Gastroesophageal sphincter (tissue), 4 donors: ENCODE measurements around the gene DCPS. TPM values are rescaled to one million over a fixed set of nuclear protein-coding genes. Genes with fewer than 3 reads are reported as not detected.
"Not testable (repeated sequence)": the region's sequence is repeated elsewhere in the genome, so short reads cannot be mapped to it uniquely, and the experiment has no call there.

Source experiments
- ATAC-seq: fragments of 150-250 bp; one replicate; pipeline ENCODE4 v1.9.1; 2016; ENCODE audit warnings: mild to moderate bottlenecking, moderate library complexity
- H3K27ac ChIP-seq, 4 donors: fragments of 200-600 bp; sonication (generic) in 3 of 4; 1 replicate in 3 of 4; 2 replicates in 1 of 4; pipeline ENCODE4 v1.5.1; 2016 to 2019
- H3K27me3 ChIP-seq: fragments of 200-600 bp; sonication (generic); one replicate; pipeline ENCODE4 v1.5.1; 2019
- H3K36me3 ChIP-seq, 2 donors: fragments of 200-600 bp; sonication (generic); one replicate each; pipeline ENCODE4 v1.5.1; 2019; ENCODE audit warnings: control low read depth in 1 of 2
- H3K4me1 ChIP-seq, 3 donors: fragments of 200-600 bp; sonication (generic); 1 replicate in 2 of 3; 2 replicates in 1 of 3; pipeline ENCODE4 v1.5.1; 2016 to 2019; ENCODE audit warnings: control low read depth in 2 of 3
- H3K4me3 ChIP-seq, 2 donors: fragments of 200-600 bp; sonication (generic); one replicate each; pipeline ENCODE4 v1.5.1; 2019; ENCODE audit warnings: mild to moderate bottlenecking in 1 of 2, moderate library complexity in 1 of 2
- H3K9me3 ChIP-seq, 3 donors: fragments of 200-600 bp; sonication (generic); one replicate each; pipeline ENCODE4 v1.5.1; 2017 to 2019; ENCODE audit warnings: control low read depth in 2 of 3
- EP300 ChIP-seq: sonication (generic); formaldehyde crosslinking; IDR thresholded peaks from one replicate; pipeline ENCODE4 v1.6.1; 2017; ENCODE audit warnings: antibody characterized with exemption, mild to moderate bottlenecking
- POLR2A ChIP-seq, 2 donors: fragments of 450-650 bp; IDR thresholded peaks; one replicate each; pipeline ENCODE4 v1.6.1; 2017; ENCODE audit warnings: antibody characterized with exemption in 2 of 2, mild to moderate bottlenecking in 2 of 2, moderate library complexity in 1 of 2
- POLR2AphosphoS5 ChIP-seq: sonication (generic); formaldehyde crosslinking; IDR thresholded peaks from one replicate; pipeline ENCODE4 v1.6.1; 2017; ENCODE audit warnings: antibody characterized with exemption
- WGBS, 2 donors: methylation state at CpG; one replicate each; pipeline ENCODE4 v1.1.5; 2018; ENCODE audit warnings: low coverage in 1 of 2; 5-methylcytosine and 5-hydroxymethylcytosine counted together
- total RNA-seq, 4 donors: library from RNA; depleted of rRNA; stranded (reverse); fragments of >200 nt; gene quantifications; one replicate each; pipeline ENCODE4 v1.1.0, GENCODE V29; 2016
- TF ChIP-seq, protein P1 (sequence below), 4 experiments: fragments of 200-600 bp in 2 of 4; fragments of 450-650 bp in 2 of 4; sonication (generic) in 1 of 4; IDR thresholded peaks; one replicate each; pipeline ENCODE4 v1.5.1; 2017 to 2019; ENCODE audit warnings: antibody characterized with exemption in 4 of 4, mild to moderate bottlenecking in 2 of 4, moderate library complexity in 2 of 4

The DCPS gene
- total RNA-seq, 4 donors from 2014 or later = 11.8 to 20.6 (median 15.9) TPM

DNA sequence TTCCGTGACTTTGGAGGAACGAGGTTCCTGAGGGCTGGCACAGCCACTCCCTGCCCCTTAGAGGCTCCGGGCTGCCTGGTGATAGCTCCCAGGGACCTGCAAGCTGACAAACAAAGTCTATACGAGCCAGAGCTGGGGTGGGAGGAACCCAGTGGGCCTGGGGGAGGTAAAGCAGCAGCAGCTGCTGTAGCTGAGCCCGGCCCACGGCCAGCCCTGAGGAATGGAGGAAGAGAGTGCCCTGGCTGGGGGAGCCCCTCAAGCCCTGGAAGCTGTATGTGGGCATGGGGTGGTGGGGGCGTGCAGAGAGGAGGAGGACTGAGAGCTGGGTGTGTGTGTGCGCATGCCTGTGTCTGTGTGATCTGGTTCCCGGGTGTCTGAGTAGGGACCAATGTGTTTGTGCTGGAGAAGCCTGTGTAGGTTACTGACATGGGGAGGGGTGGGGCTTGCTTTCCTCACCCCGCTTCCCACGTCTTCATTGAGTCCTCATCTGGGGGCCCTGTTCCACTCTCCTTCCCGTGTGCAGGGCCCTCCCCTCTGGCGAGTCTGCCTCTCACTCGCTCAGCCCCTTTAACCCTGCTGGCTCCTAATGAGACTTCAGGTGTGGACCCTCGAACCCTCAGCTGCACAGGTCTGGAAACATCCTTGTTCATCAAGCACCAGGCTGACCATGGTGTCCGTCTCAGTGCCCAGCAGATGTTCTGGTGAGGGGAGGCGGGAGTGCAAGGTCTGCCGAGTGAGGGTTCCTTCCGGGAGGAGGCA is 62.4 kb downstream of the DCPS start:
- H3K27me3 ChIP-seq = no peaks in the 10 kb centered on the region
- H3K9me3 ChIP-seq = no peaks in the 10 kb centered on the region
- no peaks in the 10 kb centered on the region for H3K36me3 ChIP-seq
- H3K4me1 ChIP-seq = peaks cover 0 to 43% (median 11%) of the 10 kb centered on the region in 3 donors
- 70% methylated on average over 2 of the region's 19 CpGs; no CpG with 5 or more reads in 1 of the 2 donors for WGBS, 2 donors
- no peak overlapping the region for H3K4me3 ChIP-seq
- TF ChIP-seq POLR2A (IDR thresholded peaks at IDR 0.05) (no peak), EP300 (no peak), POLR2AphosphoS5 (no peak)
- TF ChIP-seq, protein P1, sequence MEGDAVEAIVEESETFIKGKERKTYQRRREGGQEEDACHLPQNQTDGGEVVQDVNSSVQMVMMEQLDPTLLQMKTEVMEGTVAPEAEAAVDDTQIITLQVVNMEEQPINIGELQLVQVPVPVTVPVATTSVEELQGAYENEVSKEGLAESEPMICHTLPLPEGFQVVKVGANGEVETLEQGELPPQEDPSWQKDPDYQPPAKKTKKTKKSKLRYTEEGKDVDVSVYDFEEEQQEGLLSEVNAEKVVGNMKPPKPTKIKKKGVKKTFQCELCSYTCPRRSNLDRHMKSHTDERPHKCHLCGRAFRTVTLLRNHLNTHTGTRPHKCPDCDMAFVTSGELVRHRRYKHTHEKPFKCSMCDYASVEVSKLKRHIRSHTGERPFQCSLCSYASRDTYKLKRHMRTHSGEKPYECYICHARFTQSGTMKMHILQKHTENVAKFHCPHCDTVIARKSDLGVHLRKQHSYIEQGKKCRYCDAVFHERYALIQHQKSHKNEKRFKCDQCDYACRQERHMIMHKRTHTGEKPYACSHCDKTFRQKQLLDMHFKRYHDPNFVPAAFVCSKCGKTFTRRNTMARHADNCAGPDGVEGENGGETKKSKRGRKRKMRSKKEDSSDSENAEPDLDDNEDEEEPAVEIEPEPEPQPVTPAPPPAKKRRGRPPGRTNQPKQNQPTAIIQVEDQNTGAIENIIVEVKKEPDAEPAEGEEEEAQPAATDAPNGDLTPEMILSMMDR (IDR thresholded peaks at IDR 0.05) = no peak
- ATAC-seq = no peak
- peak overlapping the region in 1 of 4 donors; percentile 56 for H3K27ac ChIP-seq

DNA sequence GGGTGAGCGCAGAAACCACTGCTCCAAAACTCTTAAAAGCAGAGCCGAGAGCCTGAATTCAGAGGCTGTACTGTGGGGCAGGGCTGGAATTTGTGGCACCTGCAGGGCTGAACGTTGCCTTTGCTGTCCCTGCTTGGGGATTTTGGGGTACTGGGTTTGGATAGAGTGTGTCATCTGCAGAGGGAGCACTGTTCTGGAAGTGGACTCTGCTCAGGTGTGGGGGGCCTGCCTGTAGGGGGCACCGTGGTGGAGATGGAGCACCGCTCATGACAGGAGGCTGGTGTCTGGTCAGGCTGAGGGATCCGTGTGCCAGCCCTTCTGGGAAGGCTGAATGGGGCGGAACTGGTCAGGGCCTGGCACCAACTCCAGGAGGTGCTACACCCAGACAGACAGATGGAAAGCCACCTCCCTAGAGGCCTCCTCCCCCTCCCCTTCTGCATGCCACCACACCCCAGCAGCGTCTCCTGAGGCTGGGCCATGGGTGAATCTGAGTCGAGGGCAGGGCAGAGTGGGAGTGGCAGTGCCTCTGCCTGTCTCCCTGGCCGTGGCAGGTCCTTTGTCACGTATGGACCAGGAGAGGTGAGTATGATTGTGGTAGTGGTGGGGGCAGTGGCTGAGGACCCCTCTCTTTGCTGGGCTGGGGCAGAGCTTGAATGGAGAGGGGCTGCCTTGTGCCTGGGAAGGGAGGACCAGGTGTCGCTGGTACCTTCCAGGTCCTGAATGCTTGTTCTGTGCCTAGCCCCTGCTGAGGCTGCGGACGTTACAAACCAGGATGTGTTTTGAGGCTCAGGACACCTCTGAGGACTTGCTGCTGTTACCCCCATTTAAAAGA is 63.2 kb downstream of the DCPS start:
- H3K4me3 ChIP-seq, H3K27me3 ChIP-seq, H3K36me3 ChIP-seq, H3K9me3 ChIP-seq, ATAC-seq: not testable (repeated sequence)
- Histone ChIP-seq H3K27ac (peak overlapping the region in 1 of 4 donors; percentile 56), H3K4me1 (peaks cover 0 to 43% (median 11%) of the 10 kb centered on the region in 3 donors)
- whole genome bisulfite sequencing, 2 donors = 69% methylated on average over 4 of the region's 14 CpGs; no CpG with 5 or more reads in 1 of the 2 donors

DNA sequence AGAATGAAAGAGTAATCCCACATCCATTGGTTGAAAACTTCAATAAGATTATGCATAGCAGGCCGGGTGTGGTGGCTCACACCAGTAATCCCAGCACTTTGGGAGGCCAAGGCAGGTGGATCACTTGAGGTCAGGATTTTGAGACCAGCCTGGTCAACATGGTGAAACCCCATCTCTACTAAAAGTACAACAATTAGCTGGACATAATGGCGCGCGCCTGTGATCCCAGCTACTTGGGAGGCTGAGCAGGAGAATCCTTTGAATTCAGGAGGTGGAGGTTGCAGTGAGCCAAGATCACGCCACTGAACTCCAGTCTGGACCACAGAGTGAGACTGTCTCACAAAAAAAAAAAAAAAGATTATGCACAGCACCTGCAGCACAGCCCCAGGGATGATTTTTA is 63.9 kb downstream of the DCPS start:
- not testable (repeated sequence) for ATAC-seq, H3K27ac ChIP-seq, H3K4me3 ChIP-seq, H3K27me3 ChIP-seq, H3K9me3 ChIP-seq, H3K36me3 ChIP-seq
- WGBS, 2 donors = no CpG with 5 or more reads among the region's 5 CpGs
- peaks cover 0 to 39% (median 9%) of the 10 kb centered on the region in 3 donors for H3K4me1 ChIP-seq

DNA sequence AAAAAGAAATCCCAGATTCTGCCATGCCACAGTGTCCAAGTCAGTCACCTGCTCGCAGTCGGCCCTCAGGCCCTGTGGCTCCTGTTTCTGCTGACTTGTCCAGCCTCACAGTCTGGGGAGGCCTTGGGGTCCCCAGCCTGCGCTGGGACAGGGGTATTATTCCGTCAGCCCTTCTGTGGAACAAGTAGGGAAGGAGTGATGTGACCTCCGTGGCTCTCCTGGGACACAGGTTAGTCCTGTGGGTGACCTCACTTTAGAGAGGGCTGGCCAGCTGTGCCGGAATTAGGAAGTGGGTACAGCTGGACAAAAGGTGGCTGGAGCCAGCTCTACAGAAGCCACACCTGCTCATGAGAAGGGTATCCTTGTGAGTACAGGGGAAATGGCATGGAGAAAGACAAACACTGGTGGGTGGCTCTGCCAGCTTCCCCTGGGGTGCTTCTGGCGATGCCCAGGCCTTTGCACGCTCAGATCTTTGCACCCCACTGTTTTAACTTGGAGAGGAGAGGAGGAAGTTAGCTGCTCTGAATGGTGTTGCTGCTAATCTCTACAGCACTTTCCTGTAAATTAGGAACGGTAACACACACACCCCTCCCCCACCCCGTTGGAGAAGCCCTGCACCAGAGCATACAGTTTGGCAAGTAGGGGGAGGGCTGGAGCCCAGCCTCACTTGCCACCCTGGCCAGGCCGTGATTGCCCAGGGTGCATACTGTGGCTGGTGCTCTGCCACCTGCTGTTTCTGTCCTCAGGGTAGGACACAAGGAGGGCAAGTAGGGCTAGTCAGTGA is 64.7 kb downstream of the DCPS start:
- not testable (repeated sequence) for H3K4me3 ChIP-seq, H3K27ac ChIP-seq, H3K27me3 ChIP-seq, H3K36me3 ChIP-seq, ATAC-seq, H3K9me3 ChIP-seq
- 60 to 100% methylated on average over 1 to 2 of the region's 11 CpGs for WGBS, 2 donors
- peaks cover 0 to 39% (median 3%) of the 10 kb centered on the region in 3 donors for H3K4me1 ChIP-seq

DNA sequence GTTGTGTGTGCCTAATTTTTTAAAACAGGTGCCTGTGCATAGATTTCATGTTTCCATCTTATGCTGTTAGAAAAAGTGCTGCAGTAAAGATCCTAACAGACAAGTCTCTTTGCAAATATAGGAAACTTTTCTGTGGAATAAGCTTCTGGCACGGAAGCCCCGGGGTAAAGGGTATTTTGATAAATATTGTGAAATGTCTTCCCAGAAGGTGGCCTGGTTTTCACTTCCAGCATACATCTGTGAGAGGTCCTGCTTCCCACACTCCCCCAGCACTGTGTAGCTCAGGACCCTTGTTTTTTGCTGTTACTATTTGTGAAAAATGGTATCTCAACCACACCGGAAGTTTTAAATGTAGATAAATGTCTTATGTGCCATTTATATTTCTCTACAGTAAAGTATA is 66.2 kb downstream of the DCPS start:
- Histone ChIP-seq H3K27me3 (no peaks in the 10 kb centered on the region), H3K4me3 (no peak overlapping the region), H3K9me3 (no peaks in the 10 kb centered on the region), H3K27ac (no peak overlapping the region), H3K36me3 (no peaks in the 10 kb centered on the region), H3K4me1 (peaks cover 0 to 40% (median 0%) of the 10 kb centered on the region in 3 donors)
- ATAC-seq = no peak
- TF ChIP-seq EP300 = no peak
- no peak for TF ChIP-seq POLR2AphosphoS5
- TF ChIP-seq, protein P1 (IDR thresholded peaks at IDR 0.05) = no peak
- TF ChIP-seq POLR2A (IDR thresholded peaks at IDR 0.05) = no peak
- 82 to 83% methylated on average over 3 of the region's 3 CpGs for WGBS, 2 donors

DNA sequence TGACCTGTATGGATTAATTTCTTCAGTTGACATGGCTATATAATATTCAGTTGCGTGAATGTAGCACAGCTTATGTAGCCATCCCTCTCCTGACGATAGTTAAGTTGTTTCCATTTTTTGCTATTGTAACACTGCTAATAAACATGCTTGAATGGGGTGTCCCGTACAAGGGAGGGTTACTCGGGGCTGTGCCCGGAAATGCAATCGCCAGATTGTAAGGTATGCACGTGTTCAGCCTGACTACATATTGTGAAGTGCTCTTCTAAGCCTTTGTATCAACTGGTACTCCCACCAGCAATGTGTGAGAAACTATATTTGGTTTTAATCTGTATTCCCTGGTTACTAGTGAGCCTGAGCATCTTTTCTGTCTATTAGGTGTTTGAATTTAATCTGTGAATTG is 67.7 kb downstream of the DCPS start:
- no peak overlapping the region for H3K27ac ChIP-seq

DNA sequence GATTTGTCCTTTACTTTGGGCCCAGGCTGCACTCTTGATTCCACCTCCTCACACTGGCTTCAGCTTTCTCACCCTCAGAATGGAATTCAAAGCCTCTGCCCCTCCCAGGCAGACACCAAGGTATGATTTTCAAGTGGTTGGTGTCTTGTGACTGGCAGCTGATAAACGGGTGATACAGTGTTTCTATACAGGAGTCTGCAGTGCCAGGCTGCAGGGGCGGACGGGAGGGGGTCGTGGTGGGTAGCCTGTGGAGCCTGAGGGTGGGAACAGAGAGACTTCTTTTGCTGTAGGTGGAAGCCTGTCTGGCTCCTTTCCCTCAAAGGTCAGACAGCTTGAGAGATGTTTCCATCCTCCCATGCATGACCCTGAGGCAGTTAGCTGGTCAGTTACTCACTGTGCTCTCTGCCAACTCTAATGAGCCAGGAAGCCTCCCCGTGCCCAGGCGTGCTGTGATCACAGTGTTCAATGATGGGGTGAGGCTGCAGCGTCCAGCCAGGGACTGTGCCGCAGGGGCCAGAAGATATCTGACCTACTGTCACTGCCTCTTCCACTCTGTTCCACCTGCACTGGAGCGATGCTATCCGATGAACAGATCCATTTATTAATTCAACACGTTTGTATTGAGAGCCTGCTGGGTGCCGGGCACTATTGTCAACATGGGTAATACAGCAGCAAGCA is 69.7 kb downstream of the DCPS start:
- H3K27me3 ChIP-seq, H3K36me3 ChIP-seq, H3K4me3 ChIP-seq, H3K9me3 ChIP-seq, H3K27ac ChIP-seq: not testable (repeated sequence)
- H3K4me1 ChIP-seq = peaks cover 0 to 33% (median 0%) of the 10 kb centered on the region in 3 donors
- peak; percentile 23 for ATAC-seq
- 11 to 80% methylated on average over 1 to 3 of the region's 12 CpGs for WGBS, 2 donors

More for the DNA sequence above, 67.7 kb downstream of the DCPS start:
- H3K9me3 ChIP-seq = no peaks in the 10 kb centered on the region
- H3K36me3 ChIP-seq = no peaks in the 10 kb centered on the region
- 95 to 97% methylated on average over 5 to 7 of the region's 7 CpGs for WGBS, 2 donors
- H3K27me3 ChIP-seq = no peaks in the 10 kb centered on the region
- peaks cover 0 to 37% (median 0%) of the 10 kb centered on the region in 3 donors for H3K4me1 ChIP-seq
- TF ChIP-seq POLR2A (IDR thresholded peaks at IDR 0.05) = no peak
- TF ChIP-seq, protein P1 (IDR thresholded peaks at IDR 0.05) = no peak
- no peak for TF ChIP-seq POLR2AphosphoS5
- TF ChIP-seq EP300 = no peak
- H3K4me3 ChIP-seq = no peak overlapping the region
- no peak for ATAC-seq

DNA sequence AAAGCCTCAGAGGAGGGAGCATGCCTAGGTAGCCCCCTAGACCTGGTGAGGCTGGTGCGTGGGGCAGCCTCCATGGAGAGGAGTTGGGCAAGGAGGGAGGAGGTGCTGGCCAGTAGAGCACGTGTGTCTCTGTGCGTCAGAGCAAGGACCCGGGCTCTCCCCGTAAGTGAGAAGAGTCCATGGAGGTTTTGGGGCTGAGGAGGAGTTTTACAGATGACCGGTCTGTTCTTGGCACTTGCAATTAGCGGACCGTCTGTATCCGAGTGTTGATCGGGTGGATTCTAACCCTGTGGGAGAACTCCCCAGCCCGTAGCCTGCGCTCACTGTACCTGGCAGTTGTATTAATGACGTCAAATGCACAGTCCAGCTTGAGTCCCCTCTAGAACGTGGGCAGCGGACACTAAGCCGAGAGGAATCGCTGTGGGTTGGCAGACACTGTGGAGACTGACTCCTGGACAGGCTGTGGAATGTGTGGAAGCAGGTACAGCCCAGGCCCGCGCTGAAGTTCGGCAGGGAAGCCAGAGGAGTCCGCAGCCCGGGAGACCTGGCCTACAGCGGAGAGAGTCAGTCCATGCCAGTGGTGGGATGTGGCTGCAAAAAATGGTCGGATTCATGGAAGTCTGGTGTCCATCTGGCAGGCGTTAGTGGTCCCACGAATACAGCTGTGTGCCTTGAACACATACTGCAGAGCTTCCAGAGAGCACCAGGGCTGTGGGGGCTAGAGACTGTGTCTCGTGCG is 70.9 kb downstream of the DCPS start:
- H3K27ac ChIP-seq, H3K36me3 ChIP-seq, H3K9me3 ChIP-seq, H3K27me3 ChIP-seq, H3K4me3 ChIP-seq: not testable (repeated sequence)
- H3K4me1 ChIP-seq = peaks cover 0 to 39% (median 0%) of the 10 kb centered on the region in 3 donors
- 88 to 91% methylated on average over 5 to 7 of the region's 28 CpGs for WGBS, 2 donors
- ATAC-seq = peak; percentile 77
